Putamen (tissue), 1 donor: ENCODE results near the gene HECTD4.
A peak's percentile ranks its signal among the peaks of the same experiment; 100 is the strongest.
"Not testable (repeated sequence)": the region's sequence is repeated elsewhere in the genome, so short reads cannot be mapped to it uniquely, and the experiment has no call there.

Source experiments
- DNase-seq: peaks from one replicate; pipeline ENCODE4 v3.0.0-alpha.2; 2016; ENCODE audit warnings: low spot score

HECTD4 gene

GRCh38 chr12:112407683-112408082, 25.5 kb upstream of the HECTD4 start:
- not testable (repeated sequence) for DNase-seq

DNA sequence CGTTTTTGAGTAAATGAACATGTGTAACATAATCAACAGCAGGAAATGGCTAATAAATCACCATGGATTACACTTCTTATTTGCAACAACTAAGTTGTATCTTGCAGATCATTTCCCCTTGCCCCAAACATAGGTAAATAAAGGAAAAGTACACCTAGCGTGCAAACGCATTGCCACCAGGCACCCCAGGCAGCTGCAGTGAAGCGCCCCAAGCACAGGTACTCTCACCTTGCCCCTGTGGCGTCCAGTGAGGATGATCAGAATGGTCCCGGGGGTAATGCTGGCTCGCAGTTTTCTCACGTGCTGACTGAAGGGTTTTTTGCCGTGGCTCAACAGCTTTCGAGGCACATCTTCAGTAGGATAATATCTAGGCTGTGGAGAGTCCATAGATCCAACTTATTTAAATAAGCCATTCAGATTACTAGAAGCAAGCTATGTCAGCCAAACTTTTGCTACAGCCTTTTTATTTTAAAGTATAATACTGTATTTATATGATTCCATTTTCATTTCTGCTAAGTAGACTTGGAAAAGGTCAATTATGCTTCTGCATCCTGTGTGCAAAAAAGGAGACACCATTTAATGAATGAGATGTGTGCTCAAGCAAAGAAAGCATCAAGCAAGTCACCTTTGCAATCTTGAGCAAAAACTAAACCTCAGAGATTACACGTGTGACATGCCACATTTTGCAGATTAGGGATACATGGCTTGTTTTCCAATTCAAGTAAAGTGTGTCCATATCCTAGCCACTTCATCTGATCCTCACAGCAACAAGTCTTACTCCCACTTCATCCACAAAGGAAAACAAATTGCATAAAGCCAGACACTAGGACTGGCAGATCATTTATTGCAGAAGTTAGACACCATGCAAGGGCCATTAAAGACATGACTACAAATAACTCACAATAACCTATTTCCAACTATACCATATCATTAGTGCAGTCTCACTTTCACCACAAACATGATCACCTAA, 24.6 kb upstream of the HECTD4 start:
- DNase-seq, result no peak

- DNase-seq, result no peak
Measured at GRCh38 chr12:112401903-112402498, 19.8 kb upstream of the HECTD4 start.

DNA sequence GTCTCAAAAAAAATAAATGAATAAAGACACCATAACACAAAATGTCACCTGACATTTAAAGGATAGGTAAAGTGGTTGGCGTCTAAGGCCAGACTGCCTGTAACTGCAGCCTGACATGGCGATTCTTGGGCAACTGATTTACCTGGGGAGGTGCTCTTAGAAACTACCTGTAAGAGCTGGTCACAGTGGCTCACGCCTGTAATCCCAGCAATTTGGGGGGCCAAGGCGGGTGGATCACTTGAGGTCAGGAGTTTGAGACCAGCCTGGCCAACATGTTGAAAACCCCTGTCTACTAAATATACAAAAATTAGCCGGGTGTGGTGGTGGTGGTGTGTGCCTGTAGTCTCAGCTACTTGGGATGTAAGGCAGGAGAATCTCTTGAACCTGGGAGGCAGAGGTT, 18.8 kb upstream of the HECTD4 start:
- DNase-seq, result no peak

DNA sequence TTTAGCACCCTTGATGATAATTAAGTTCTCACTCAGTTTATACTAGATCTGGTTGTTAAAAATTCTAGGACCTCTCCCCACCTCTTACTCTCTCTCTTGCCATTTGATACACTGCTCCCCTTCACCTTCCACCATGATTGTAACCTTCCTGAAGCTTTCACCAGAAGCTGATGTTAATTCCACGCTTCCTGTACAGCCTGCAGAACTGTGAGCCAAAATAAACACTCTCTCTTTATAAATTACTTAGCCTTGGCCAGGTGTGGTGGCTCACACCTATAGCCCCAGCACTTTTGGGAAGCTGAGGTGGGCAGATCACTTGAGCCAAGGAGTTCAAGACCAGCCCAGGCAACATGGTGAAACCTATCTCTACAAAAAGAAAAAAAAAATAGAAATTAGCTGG, 11.1 kb upstream of the HECTD4 start:
- DNase-seq, result no peak

- not testable (repeated sequence) for DNase-seq
Measured at GRCh38 chr12:112389922-112390654, 7.9 kb upstream of the HECTD4 start.

- DNase-seq, result no peak
Measured at GRCh38 chr12:112389228-112389627, 7.0 kb upstream of the HECTD4 start.

- no peak for DNase-seq
Measured at GRCh38 chr12:112386726-112387125, 4.5 kb upstream of the HECTD4 start.

DNA sequence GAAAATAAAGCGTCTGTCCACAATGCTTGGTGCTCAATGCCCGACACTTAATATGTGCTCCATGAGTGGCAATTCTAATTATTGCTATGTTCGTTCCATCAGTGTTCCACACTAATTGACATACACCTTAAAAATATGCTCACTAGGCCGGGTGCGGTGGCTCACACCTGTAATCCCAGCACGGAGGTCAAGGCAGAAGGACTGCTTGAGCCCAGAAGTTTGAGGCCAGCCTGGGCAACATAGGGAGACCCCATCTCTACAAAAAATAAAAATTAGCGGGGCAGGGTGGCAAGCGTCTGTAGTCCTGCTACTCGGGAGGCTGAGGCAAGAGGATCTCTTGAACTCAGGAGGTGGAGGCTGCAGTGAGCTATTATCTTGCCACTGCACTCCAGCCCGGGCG, 635 bp upstream of the HECTD4 start:
- no peak for DNase-seq

DNA sequence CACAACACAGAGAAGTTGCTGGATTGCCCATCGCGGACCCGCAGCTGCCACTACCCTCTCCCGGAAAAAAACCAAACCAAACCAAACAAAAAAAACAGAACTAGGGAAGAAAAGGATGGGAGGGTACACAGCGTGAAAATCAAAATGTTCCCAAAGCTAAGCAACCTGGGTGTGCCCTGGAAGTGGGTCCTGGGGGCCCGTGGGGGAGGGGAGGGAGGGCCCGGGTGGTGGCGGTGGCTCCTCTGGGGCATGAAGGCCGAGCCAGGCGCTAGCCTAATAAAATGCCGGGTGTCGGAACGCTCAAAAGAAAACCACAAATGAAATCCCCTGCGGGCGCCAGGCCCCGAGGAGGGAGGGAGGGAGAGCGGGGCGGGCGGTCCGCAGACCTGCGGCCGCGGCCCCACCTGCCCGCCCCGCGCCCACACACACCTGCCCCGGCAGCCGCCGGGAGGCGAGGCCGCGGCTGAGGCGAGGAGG, 787 bp downstream of the HECTD4 start:
- DNase-seq, result no peak

DNA sequence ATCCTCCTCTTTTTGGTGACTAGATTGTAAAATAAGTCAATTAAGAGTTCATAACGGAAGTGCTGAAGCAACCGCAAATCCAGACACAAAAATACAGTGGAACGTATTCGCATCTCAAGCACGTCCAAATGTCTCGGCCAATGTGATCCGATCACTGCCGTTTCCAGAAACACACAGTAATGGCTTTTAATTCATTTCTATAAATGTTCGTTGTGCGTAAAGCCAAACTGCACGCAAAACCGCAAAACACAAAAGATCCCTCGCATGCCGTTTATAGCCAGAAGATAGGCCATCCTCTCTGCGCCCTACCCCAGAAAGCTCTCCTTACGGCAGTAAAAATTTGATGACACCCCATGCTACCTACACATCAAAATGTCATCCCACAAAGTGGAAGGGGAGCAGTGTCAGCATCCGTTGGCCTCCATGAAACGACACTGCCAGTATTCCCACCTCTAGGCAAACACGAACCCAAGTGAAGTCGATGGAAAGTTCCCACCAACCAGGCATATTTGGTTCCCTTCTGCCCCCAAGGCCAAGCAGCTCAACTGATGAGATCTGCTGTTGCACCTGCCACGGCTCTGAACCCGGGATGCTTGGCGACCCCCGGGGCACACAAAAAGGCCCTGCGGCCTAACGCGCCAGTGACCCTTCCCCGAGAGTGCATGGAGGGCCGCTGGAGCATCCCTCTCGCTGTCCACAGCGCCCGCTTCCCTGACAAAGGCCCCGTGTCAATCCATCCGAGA, 1.4 kb downstream of the HECTD4 start:
- peak; percentile 31 for DNase-seq

DNA sequence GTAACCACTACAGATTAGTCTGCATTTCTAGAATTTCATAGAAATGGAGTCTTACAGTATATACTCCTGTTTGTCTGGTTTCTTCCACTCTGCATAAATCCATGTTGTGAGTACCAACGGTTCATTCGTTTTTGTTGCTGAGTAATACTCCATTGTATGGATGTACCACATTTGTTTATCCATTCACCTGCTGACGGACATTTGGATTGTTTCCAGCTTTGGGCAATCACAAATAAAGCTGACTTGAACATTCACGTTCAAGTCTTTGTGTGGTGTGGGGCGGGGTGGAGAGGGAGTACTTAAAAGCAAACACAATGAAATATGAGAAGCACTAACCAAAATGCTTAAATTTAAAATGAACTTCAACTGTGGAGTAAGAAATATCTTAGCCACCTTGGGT, 7.1 kb downstream of the HECTD4 start:
- DNase-seq, result no peak

- no peak for DNase-seq
Measured at GRCh38 chr12:112374166-112374740, 8.0 kb downstream of the HECTD4 start.

DNA sequence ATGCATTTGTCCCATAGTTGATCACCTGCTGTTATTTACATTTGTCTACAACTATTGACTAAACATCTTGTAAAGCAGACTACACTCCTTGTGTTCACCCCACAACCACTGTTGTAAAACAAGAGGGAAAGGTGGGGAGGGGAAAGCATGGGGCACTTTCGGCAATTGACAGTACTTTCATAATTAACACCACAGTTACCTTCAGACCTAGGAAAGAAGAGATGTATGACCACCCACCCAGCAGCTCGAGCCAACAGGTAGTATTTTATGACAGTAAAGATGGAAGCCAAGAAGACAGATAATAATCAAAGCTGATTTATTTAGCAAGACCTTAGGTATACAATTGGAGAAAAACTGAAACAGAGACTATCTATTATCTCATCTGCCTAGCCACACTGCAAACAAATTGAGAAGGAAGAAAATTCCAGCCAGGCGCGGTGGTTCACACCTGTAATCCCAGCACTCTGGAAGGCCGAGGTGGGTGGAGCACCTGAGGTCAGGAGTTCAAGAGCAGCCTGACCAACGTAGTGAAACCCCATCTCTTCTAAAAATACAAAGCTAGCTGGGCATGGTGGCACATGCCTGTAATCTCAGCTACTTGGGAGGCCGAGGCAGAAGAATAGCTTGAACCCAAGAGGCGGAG, 11.2 kb downstream of the HECTD4 start:
- no peak for DNase-seq

DNA sequence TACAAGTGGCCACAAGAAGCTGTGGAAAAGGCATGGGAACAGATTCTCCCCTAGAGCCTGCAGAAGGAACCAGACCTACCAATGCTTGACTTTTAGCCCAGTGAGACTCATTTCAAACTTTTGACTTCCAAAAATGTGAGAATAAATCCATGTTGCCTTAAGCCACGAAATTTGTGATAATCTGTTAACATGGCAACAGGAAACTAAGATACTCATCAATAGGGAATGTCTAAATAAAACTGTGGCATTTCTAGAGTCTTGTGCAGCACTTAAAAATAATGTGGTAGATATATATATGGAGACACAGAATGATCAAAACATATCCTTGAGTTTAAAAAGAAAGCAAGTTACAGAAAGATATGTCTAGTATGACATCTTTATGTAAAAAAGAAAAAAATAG, 12.0 kb downstream of the HECTD4 start:
- no peak for DNase-seq

DNA sequence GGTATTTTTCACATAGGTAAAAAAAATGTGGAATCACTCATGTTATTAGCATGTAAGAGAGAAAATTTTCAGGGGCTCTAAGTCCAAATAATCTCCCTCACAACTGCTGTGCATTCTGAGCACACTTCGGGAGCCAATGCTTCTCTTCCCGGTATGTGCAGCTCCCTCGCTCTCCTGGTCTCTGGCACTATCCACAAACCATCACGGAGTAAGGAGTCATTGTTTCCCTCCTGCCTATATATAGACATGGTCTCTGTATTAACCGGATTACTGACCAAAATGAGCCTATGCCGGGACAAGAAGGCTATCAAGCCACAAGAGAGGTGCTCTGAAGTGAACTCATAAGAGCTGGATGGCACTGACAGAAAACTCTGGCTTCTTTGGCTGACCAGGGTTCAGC, 13.4 kb downstream of the HECTD4 start:
- no peak for DNase-seq

DNA sequence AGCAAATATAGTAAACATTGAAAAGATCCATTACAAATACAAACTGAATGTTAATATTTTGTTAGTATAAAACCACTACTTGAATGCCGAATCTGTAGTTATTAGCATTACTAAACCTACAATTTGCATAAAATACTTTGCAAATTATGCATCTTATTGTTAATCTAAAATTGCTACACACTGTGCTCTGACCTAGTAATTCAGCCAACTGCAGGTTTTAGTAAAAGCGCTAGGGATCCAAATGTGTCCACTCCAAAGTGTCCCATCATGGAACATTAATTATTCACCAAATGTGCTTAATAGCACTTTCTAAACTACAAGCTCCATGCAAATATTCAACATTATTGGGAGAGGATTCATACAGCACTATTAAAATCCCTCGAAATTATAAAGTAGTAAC, 14.3 kb downstream of the HECTD4 start:
- no peak for DNase-seq

DNA sequence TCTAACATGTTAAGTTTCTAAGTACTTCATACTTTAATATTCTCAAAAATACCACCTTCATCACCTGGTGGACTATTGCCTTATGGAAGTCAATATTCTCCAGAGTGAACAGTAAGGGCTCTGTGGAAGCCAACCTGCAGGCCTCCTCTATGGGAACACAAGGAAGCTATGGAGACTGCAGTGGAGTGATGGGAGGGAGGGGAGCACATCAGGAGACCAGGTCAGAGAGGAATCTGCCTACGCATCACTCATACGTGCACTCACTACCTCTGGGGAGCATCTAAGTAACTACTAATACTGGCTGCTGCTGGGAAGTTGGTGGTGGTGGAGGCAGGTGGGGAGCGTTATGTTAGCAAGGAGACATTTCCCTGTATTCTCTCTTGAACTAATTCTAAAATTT, 19.9 kb downstream of the HECTD4 start:
- no peak for DNase-seq

DNA sequence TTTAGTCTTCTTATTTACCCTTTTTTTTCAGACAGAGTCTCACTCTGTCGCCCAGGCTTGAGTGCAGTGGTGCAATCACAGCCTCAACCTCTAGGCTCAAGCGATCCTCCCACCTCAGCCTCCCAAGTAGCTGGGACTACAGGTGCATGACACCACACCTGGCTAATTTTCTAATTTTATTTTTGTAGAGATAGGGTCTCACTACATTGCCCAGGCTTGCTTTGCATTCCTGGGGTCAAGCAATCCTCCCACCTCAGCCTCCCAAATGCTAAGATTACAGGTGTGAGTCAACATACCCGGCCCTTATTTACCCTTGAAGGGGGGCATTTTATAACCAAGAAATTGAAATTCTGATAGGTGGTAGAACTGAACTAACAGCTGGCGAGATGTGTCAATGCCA, 21.0 kb downstream of the HECTD4 start:
- no peak for DNase-seq

DNA sequence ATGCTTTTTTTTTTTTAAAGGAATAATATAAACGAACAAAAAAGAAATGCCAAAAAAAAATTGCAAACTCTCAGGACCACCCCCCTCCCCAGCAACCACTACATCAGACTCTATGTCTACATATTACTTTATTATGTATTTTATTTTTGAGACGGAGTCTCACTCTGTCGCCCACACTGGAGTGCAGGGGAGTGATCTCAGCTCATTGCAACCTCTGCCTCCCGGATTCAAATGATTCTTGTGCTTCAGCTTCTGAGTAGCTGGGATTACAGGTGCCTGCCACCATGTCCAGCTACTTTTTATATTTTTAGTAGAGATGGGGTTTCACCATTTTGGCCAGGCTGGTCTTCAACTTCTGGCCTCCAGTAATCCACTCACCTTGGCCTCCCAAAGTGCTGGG, 22.9 kb downstream of the HECTD4 start:
- DNase-seq, result no peak

DNA sequence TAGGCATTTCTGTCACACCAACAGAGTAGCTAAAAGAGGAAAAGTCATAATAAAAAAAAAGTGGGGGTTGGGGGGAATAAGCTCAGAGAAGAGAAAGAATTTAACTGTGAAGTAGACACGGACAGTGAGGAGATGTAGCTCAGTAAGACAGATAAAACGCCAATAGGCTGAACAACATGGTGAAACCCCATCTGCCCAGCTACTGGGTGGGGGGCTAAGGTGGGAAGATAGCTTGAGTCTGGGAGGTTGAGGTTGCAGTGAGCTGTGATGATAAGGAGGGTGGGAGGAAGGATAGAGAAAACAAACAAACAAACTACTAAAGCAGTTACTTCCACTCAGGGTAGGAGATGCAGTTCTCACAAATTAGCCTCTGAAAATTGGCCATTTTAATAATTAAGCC, 25.0 kb downstream of the HECTD4 start:
- no peak for DNase-seq
